RPMI7951 (cell line): ENCODE data around the gene RACK1. TPM values are rescaled to one million over a fixed set of nuclear protein-coding genes. Genes with fewer than 3 reads are reported as not detected.

Experiments
- total RNA-seq: library from RNA; depleted of rRNA; stranded (reverse); fragments of >200 nt; shearing (Covaris generic); gene quantifications from 2 replicates; pipeline ENCODE4 v1.2.3, GENCODE V29; 2014; rRNA removed

Gene RACK1
- total RNA-seq, 1 experiment from 2014 or later, result 1,915 TPM

Other genes with a start within 250 kb of the RACK1 start
- not detected in 2 replicates for gene BTNL9, start 203.6 kb downstream of the RACK1 start, total RNA-seq
- not detected in 2 replicates for gene OR2V1, start 112.7 kb downstream of the RACK1 start, total RNA-seq
- gene OR2V2, start 96.3 kb downstream of the RACK1 start, total RNA-seq, result not detected in 2 replicates
- 16.1 and 20.6 TPM in 2 replicates for gene TRIM7, start 38.7 kb downstream of the RACK1 start, total RNA-seq
- 4.9 and 5.9 TPM in 2 replicates for gene TRIM41, start 20.6 kb downstream of the RACK1 start, total RNA-seq
- gene TRIM52, start 17.2 kb upstream of the RACK1 start, total RNA-seq, result 4.2 and 5.4 TPM in 2 replicates
- not detected in 2 replicates for gene OR4F3, start 123.4 kb upstream of the RACK1 start, total RNA-seq